Activated CD4-positive, alpha-beta T cell treated with anti-CD3 and anti-CD28 coated beads, Interleukin-2, amount 50 U/mL, for 16 hours (primary cell): ENCODE measurements around the gene DST.

Experiments
- DNase-seq: peaks from one replicate; pipeline ENCODE4 v3.0.0-alpha.2; 2020

Gene DST

GRCh38 chr6:56642366-56643261 is at the start of gene DST:
DST (minus strand) TSS chr6:56642889.
- DNase-seq, result no peak

- no peak for DNase-seq
Observed at GRCh38 chr6:56691814-56692213, 49.1 kb upstream of the DST start.

GRCh38 chr6:56691286-56691595 is 48.6 kb upstream of the DST start:
- no peak for DNase-seq

- no peak for DNase-seq
Observed at GRCh38 chr6:56690519-56691285, 48.0 kb upstream of the DST start.

GRCh38 chr6:56689663-56690062 is 47.0 kb upstream of the DST start:
- no peak for DNase-seq

- DNase-seq, result no peak
Observed at GRCh38 chr6:56689114-56689513, 46.4 kb upstream of the DST start.

- DNase-seq, result no peak
Observed at GRCh38 chr6:56688521-56688920, 45.8 kb upstream of the DST start.

- DNase-seq, result no peak
Observed at GRCh38 chr6:56687551-56687950, 44.9 kb upstream of the DST start.

GRCh38 chr6:56686429-56686828 is 43.7 kb upstream of the DST start:
- DNase-seq, result no peak

- no peak for DNase-seq
Observed at GRCh38 chr6:56685994-56686393, 43.3 kb upstream of the DST start.

- DNase-seq, result no peak
Observed at GRCh38 chr6:56685102-56685733, 42.5 kb upstream of the DST start.

- no peak for DNase-seq
Observed at GRCh38 chr6:56684342-56685101, 41.8 kb upstream of the DST start.

- no peak for DNase-seq
Observed at GRCh38 chr6:56683882-56684281, 41.2 kb upstream of the DST start.

- DNase-seq, result no peak
Observed at GRCh38 chr6:56682635-56683034, 39.9 kb upstream of the DST start.

- DNase-seq, result no peak
Observed at GRCh38 chr6:56677559-56677958, 34.9 kb upstream of the DST start.

- DNase-seq, result no peak
Observed at GRCh38 chr6:56671651-56672461, 29.2 kb upstream of the DST start.

GRCh38 chr6:56671160-56671559 is 28.5 kb upstream of the DST start:
- DNase-seq, result no peak

GRCh38 chr6:56669041-56669440 is 26.4 kb upstream of the DST start:
- DNase-seq, result no peak

- DNase-seq, result no peak
Observed at GRCh38 chr6:56668158-56668557, 25.5 kb upstream of the DST start.

- no peak for DNase-seq
Observed at GRCh38 chr6:56667336-56667735, 24.6 kb upstream of the DST start.

GRCh38 chr6:56664029-56664428 is 21.3 kb upstream of the DST start:
- no peak for DNase-seq

- DNase-seq, result no peak
Observed at GRCh38 chr6:56663344-56663743, 20.7 kb upstream of the DST start.
